GM12865 (cell line): Measurements from ENCODE around the gene TGFBR3L.
"Not testable (repeated sequence)": the region's sequence is repeated elsewhere in the genome, so short reads cannot be mapped to it uniquely, and the experiment has no call there.

Experiments
- DNase-seq: peaks from one replicate; pipeline ENCODE4 v3.0.0; 2010; ENCODE audit warnings: low read depth
- H3K4me3 ChIP-seq: 2 replicates; pipeline ENCODE4 v1.5.1; 2011; ENCODE audit warnings: mild to moderate bottlenecking, low read depth, low read length, control low read depth
- TF ChIP-seq, protein P1 (sequence below): IDR thresholded peaks from 2 replicates; pipeline ENCODE4 v1.5.1; 2011; ENCODE audit warnings: low read length, control low read depth, low read depth, inconsistent platforms; ENCODE audit not compliant: insufficient read depth; ENCODE audit errors: missing control alignments

Gene TGFBR3L

DNA sequence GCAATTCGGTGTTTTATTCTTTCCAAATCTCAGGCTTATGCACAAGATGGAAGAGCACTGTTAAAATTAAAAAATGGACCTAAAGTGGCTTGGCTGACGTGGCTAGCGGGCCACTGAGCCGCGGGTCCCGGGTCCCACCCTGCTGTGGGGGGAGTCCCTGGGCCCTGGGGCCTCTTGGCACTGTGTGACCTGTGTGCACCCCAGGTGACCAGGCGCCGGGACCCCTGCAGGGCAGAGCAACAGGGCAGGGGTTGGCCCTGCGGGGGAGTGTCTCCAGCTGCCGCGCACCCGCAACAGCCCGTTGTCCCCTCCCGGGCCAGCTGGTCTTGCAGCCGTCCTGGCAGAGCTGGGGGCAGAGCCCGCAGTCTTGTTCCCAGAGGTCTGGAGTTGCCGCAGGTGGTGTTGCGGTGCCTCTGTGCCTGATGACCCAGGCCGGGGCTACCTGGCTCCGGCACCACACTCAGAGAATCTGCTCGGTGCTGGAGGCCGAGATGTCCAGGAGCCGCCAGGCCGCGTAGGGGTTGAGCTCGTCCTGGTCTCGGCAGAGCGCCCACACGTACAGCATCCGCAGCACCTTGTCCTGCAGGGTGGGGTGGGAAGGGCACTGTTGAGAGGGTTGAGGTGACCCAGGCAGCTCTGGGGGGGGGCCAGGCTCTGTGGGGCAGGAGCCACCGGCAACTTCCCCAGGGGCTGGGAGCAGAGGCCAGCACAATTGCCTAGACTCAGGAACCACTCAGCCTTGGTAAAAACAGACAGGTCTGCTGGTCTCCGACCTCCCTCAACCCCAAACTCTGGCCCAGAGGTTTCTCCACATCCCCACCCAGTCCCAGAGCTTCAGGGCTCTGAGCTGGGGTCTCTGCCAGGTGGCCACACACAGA is 12.3 kb downstream of the TGFBR3L start:
- H3K4me3 ChIP-seq, result no peak overlapping the region
- TF ChIP-seq, protein P1, sequence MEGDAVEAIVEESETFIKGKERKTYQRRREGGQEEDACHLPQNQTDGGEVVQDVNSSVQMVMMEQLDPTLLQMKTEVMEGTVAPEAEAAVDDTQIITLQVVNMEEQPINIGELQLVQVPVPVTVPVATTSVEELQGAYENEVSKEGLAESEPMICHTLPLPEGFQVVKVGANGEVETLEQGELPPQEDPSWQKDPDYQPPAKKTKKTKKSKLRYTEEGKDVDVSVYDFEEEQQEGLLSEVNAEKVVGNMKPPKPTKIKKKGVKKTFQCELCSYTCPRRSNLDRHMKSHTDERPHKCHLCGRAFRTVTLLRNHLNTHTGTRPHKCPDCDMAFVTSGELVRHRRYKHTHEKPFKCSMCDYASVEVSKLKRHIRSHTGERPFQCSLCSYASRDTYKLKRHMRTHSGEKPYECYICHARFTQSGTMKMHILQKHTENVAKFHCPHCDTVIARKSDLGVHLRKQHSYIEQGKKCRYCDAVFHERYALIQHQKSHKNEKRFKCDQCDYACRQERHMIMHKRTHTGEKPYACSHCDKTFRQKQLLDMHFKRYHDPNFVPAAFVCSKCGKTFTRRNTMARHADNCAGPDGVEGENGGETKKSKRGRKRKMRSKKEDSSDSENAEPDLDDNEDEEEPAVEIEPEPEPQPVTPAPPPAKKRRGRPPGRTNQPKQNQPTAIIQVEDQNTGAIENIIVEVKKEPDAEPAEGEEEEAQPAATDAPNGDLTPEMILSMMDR, result no peak
- DNase-seq, result no peak

DNA sequence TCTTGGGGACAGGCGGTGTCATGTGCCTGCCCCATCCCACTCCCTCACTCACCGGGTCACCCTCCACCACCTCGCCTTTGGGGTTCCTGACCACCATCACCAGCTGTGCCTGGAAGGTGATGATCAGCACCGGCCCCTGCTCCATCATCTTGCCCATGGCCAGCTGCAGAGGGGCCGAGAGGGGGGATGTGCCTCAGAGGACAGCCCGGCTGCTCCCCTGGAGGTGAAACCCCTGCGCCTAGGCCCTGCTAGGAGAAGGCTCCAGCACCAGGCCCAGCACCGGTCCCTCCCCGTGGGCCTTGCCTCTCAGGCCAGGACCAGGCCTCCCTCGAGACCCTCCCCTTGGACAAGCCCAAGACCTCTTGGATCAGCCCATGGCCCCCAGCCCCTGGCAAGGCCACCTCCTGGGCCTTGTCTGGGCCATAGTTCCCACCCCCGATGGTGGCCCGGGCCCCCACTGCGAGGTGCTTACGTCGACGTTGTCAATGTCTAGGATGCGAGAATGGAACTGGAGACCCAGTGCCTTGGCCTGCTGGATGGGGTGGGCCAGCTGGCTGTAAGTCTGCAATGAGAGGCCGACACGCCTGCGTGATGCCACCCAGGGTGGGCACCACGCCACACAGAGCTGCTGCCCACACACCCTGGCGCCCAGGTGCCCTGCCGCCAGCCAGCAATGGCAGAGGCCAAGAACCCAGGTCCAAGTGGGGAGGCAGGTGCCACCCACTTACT is 13.1 kb downstream of the TGFBR3L start:
- TF ChIP-seq, protein P1, result no peak
- no peak for DNase-seq
- H3K4me3 ChIP-seq, result no peak overlapping the region

DNA sequence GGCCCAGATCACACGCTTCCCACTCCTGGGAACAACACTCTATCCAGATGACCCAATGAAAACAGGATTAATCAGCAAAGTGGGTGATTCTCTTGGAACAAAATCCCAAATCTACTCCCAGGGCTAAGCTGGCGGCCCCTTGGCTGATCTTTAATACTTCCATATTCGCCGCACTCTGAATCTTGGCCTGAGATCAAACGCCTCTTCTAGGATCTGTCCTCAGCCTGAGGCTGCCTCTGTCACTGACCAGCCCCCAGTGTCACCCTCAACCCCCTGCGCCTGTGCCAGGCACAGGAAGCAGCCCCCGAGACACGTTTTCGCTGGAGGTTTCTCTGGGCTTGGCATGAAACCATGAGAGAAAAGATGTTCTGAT is 13.7 kb downstream of the TGFBR3L start:
- DNase-seq, result no peak
- H3K4me3 ChIP-seq, result no peak overlapping the region
- TF ChIP-seq, protein P1, result no peak

DNA sequence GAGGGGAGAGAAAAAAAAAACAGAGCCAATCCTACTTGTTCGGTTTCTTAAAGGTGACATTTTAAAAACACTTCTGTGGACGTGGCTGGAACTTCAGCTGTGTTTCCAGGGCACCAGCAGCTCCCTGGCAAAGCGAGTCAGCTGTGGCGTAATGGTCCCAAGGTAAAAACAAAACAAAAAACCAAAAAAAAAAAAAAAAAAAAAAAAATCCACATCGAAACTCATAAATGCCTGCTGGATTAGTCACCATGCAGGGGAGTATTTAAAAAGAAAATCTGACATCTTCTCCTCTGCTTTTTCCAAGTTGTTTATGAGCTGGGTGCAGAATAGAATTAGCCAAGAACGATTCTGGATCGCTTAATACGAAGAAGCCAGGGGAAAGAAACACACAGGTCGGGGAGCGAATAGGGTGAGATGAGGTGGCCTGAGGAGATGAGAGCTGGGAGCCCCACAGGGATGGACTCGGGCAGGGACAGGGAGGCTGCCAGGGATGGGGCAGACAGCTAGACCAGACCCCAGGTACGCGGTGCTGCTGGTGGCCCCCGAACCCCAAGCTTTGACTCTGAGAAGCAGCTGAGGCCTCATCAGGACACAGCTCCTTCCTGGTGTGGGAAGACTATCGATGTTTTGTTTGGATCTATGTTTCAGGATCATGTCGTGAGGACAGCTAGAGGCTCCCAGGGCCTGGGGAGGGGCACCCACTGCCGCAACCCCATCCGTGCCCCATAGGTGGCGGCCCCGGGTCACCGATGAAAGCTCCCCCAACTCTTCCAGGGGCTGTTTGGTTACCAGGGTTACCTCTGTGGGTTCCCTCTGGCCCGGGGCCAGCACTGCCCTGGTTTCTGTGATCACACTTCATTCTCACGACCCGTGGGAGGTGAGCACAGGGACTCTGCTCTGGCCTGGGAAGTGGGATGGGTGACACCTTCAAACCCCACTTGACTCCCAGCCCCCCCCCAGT is 14.4 kb downstream of the TGFBR3L start:
- no peak overlapping the region for H3K4me3 ChIP-seq
- peak; percentile 72 for DNase-seq
- TF ChIP-seq, protein P1, result peak; percentile 45

DNA sequence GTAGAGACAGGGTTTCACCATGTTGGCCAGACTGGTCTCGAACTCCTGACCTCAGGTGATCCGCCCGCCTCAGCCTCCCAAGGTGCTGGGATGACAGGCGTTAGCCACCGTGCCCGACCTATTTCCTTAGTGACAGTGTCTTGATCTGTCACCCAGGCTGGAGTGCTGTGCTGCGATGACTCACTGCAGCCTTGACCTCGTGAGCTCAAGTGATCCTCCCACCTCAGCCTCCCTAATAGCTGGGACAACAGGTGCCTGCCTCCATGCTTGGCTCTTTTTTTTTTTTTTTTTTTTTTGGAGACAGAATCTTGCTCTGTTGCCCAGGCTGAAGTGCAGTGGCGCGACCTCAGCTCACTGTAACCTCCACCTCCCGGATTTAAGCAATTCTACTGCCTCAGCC is 15.4 kb downstream of the TGFBR3L start:
- not testable (repeated sequence) for H3K4me3 ChIP-seq, DNase-seq

DNA sequence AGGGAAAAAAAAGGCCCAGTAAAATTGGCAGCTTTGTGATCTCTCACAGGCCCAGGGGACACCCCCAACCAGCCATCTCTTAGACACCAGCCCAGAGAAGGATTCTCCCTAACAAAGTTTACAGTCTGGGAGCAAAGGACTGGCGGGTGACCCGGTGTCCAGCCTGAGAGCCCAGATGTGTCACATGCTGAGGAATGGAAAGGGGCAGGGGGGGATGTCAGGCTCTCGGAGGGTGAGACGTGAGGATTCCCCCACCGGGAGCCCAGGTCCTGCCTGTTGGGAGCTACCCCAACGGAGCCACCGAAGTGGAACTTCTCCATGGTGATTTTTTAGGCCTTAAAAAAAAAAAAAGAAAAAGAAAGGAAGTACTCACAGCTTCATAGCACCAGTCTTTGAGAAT is 16.1 kb downstream of the TGFBR3L start:
- TF ChIP-seq, protein P1, result no peak
- no peak for DNase-seq
- no peak overlapping the region for H3K4me3 ChIP-seq
